Epithelial cell of esophagus (primary cell): ENCODE measurements around the gene DNAH8.

Experiments used
- DNase-seq: peaks from one replicate; pipeline ENCODE4 v3.0.0; 2010; ENCODE audit warnings: low read depth
- H3K4me3 ChIP-seq: 2 replicates; pipeline ENCODE4 v1.5.1; 2011; ENCODE audit warnings: mild to moderate bottlenecking, low read length, control low read depth
- TF ChIP-seq, protein P1 (sequence below): IDR thresholded peaks from 2 replicates; pipeline ENCODE4 v1.5.1; 2011; ENCODE audit warnings: low read depth, mild to moderate bottlenecking, low read length, control low read depth, inconsistent platforms; ENCODE audit not compliant: insufficient read depth; ENCODE audit errors: missing control alignments

The DNAH8 gene

GRCh38 chr6:39062014-39062740 is 347.1 kb downstream of the DNAH8 start:
- DNase-seq = no peak
- TF ChIP-seq, protein P1, sequence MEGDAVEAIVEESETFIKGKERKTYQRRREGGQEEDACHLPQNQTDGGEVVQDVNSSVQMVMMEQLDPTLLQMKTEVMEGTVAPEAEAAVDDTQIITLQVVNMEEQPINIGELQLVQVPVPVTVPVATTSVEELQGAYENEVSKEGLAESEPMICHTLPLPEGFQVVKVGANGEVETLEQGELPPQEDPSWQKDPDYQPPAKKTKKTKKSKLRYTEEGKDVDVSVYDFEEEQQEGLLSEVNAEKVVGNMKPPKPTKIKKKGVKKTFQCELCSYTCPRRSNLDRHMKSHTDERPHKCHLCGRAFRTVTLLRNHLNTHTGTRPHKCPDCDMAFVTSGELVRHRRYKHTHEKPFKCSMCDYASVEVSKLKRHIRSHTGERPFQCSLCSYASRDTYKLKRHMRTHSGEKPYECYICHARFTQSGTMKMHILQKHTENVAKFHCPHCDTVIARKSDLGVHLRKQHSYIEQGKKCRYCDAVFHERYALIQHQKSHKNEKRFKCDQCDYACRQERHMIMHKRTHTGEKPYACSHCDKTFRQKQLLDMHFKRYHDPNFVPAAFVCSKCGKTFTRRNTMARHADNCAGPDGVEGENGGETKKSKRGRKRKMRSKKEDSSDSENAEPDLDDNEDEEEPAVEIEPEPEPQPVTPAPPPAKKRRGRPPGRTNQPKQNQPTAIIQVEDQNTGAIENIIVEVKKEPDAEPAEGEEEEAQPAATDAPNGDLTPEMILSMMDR = no peak
- no peak overlapping the region for H3K4me3 ChIP-seq

DNA sequence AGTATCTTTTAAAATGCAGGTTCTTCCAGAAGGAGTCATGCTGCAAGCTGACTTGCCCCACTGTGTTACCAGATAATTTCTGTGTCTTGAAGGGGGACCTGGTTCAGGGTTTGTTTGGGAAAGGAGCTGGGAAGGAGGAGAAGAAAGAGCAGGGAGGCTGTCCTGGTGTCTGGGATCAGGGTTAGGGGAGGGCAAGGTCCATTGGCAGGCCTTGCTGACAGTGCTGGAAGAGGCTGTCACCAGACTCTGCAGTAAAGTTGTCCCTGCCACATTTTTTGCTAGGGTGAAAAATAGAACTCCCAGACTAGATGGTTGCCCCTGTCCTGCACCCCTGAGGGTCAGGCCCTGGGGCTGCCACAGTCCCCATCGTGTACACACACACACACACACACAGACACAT is 348.4 kb downstream of the DNAH8 start:
- no peak for DNase-seq
- no peak overlapping the region for H3K4me3 ChIP-seq
- TF ChIP-seq, protein P1 = no peak

DNA sequence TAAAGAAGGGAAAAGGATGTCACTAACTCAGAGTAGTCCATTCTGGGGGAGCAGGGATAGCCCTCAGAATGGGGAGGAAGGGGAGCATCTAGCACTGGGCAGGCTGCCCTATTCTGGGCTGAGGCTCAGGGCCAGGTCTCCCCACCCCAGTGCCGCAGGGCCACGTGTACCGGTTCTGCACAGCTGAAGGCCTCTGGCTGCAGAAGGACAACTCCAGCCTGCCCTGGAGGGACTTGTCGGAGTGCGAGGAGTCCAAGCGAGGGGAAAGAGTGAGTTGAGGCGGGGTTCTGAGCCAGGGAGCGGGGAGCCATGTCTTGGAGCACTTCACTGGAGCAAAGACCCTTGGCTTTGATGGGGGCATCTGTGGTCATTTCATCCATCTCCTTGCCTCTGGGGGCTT is 350.4 kb downstream of the DNAH8 start:
- TF ChIP-seq, protein P1 = no peak
- no peak for DNase-seq
- no peak overlapping the region for H3K4me3 ChIP-seq

GRCh38 chr6:39068391-39068790 is 353.3 kb downstream of the DNAH8 start:
- TF ChIP-seq, protein P1 = no peak
- no peak for DNase-seq
- H3K4me3 ChIP-seq = no peak overlapping the region

DNA sequence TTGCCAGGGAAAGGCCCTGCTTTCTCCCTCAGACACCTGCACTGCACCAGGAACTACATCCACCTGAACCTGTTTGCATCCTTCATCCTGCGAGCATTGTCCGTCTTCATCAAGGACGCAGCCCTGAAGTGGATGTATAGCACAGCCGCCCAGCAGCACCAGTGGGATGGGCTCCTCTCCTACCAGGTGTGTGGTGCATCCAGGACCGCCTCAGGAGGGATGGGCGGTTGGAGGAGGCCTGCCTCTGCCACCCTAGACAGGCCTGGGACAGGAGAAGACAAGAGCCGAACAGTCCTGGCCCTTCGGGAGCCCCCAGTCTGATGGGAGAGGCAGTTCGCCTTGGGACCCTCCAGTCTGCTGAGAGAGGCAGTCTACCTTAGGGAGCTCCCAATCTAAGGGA is 357.7 kb downstream of the DNAH8 start:
- DNase-seq = no peak
- TF ChIP-seq, protein P1 = no peak
- H3K4me3 ChIP-seq = no peak overlapping the region

GRCh38 chr6:39073471-39074355 is 358.6 kb downstream of the DNAH8 start:
- TF ChIP-seq, protein P1 = no peak
- DNase-seq = no peak
- H3K4me3 ChIP-seq = no peak overlapping the region
